Neuronal stem cell (in vitro differentiated cells): ENCODE data around the gene JPT1.

ENCODE experiments used
- DNase-seq: peaks from one replicate; pipeline ENCODE4 v3.0.0-alpha.2; 2013; ENCODE audit warnings: low spot score
- H2AFZ ChIP-seq: one replicate; pipeline ENCODE4 v1.6.1; 2013; ENCODE audit warnings: mild to moderate bottlenecking, low read length, inconsistent platforms
- H2AK5ac ChIP-seq: 2 replicates; pipeline ENCODE4 v1.6.1; 2013; ENCODE audit warnings: low read depth, mild to moderate bottlenecking, inconsistent platforms, low read length, moderate library complexity, mixed read lengths
- H2BK120ac ChIP-seq: 2 replicates; pipeline ENCODE4 v1.6.1; 2013; ENCODE audit warnings: low read depth, mild to moderate bottlenecking, inconsistent platforms, low read length, moderate library complexity, mixed read lengths
- H2BK12ac ChIP-seq: one replicate; pipeline ENCODE4 v1.6.1; 2013; ENCODE audit warnings: low read length, inconsistent platforms
- H2BK15ac ChIP-seq: 2 replicates; pipeline ENCODE4 v1.6.1; 2013; ENCODE audit warnings: mild to moderate bottlenecking, low read length, inconsistent platforms, mixed read lengths
- H2BK5ac ChIP-seq: one replicate; pipeline ENCODE4 v1.6.1; 2013; ENCODE audit warnings: inconsistent platforms, mild to moderate bottlenecking, low read length, moderate library complexity
- H3K14ac ChIP-seq: one replicate; pipeline ENCODE4 v1.6.1; 2013; ENCODE audit warnings: low read length, inconsistent platforms
- H3K18ac ChIP-seq: 2 replicates; pipeline ENCODE4 v1.6.1; 2013; ENCODE audit warnings: low read length, inconsistent platforms
- H3K23ac ChIP-seq: 2 replicates; pipeline ENCODE4 v1.6.1; 2013; ENCODE audit warnings: low read depth, mild to moderate bottlenecking, mixed read lengths, low read length, inconsistent platforms; ENCODE audit not compliant: poor library complexity
- H3K27ac ChIP-seq: replicated peaks from 3 replicates; pipeline ENCODE4 v1.5.1; 2013; ENCODE audit warnings: low read length, inconsistent platforms
- H3K27me3 ChIP-seq, 3 experiments: 2 replicates each; pipeline ENCODE4 v1.6.1; 2013; ENCODE audit warnings: low read length in 3 of 3, mild to moderate bottlenecking in 2 of 3, inconsistent platforms in 1 of 3, low read depth in 1 of 3, mixed read lengths in 1 of 3, moderate library complexity in 1 of 3; ENCODE audit not compliant: control insufficient read depth in 3 of 3, insufficient read depth in 3 of 3
- H3K36me3 ChIP-seq, 2 donors: replicated peaks in 1 of 2; 2 replicates each; pipeline ENCODE4 v1.6.1; 2013; ENCODE audit warnings: low read length in 2 of 2; ENCODE audit not compliant: control insufficient read depth in 2 of 2, insufficient read depth in 2 of 2
- H3K4ac ChIP-seq: 2 replicates; pipeline ENCODE4 v1.6.1; 2013; ENCODE audit warnings: inconsistent platforms, mild to moderate bottlenecking, low read length, moderate library complexity
- H3K4me1 ChIP-seq, 2 donors: 1 replicate in 1 of 2; 2 replicates in 1 of 2; pipeline ENCODE4 v1.6.1; 2013; ENCODE audit warnings: low read length in 2 of 2, low read depth in 1 of 2; ENCODE audit not compliant: control insufficient read depth in 2 of 2, insufficient read depth in 1 of 2
- H3K4me2 ChIP-seq: one replicate; pipeline ENCODE4 v1.6.1; 2013; ENCODE audit warnings: mild to moderate bottlenecking, low read length, inconsistent platforms; ENCODE audit not compliant: insufficient read depth, poor library complexity, severe bottlenecking
- H3K4me3 ChIP-seq, 2 donors: 2 replicates each; pipeline ENCODE4 v1.5.1; 2013; ENCODE audit warnings: low read length in 2 of 2, mild to moderate bottlenecking in 2 of 2, inconsistent platforms in 1 of 2, moderate library complexity in 1 of 2
- H3K79me1 ChIP-seq: one replicate; pipeline ENCODE4 v1.6.1; 2013; ENCODE audit warnings: low read depth, mild to moderate bottlenecking, inconsistent platforms, low read length, moderate library complexity
- H3K9ac ChIP-seq: one replicate; pipeline ENCODE4 v1.6.1; 2013; ENCODE audit warnings: mild to moderate bottlenecking, low read depth, low read length, inconsistent platforms; ENCODE audit not compliant: poor library complexity
- H3K9me3 ChIP-seq, 2 donors: replicated peaks in 1 of 2; 2 replicates each; pipeline versions ENCODE3 to v1.6.1; 2013; ENCODE audit warnings: low read length in 2 of 2, mild to moderate bottlenecking in 2 of 2, inconsistent platforms in 1 of 2, low read depth in 1 of 2, mixed read lengths in 1 of 2, moderate library complexity in 1 of 2; ENCODE audit not compliant: control insufficient read depth in 2 of 2, insufficient read depth in 1 of 2
- H4K8ac ChIP-seq: one replicate; pipeline ENCODE4 v1.6.1; 2013; ENCODE audit warnings: low read depth, mild to moderate bottlenecking, inconsistent platforms, low read length, moderate library complexity
- H4K91ac ChIP-seq: one replicate; pipeline ENCODE4 v1.6.1; 2013; ENCODE audit warnings: low read length, low read depth, mild to moderate bottlenecking, inconsistent platforms; ENCODE audit not compliant: poor library complexity
- WGBS, 2 donors: extraction: QIAGEN DNeasy Blood & Tissue Kit; methylation state at CpG; one replicate each; pipeline ENCODE4 v1.1.7; 2013; ENCODE audit warnings: missing lambda C conversion rate in 2 of 2, mixed read lengths in 1 of 2; ENCODE audit not compliant: insufficient read length in 2 of 2, insufficient replicate concordance in 1 of 2; ENCODE audit errors: extremely low coverage in 2 of 2; 5-methylcytosine and 5-hydroxymethylcytosine counted together

JPT1 gene

GRCh38 chr17:75155191-75155601 lies 884 bp upstream of the JPT1 start:
- H3K79me1 ChIP-seq = peaks cover 6% of the 10 kb centered on the region
- no peaks in the 10 kb centered on the region for H3K9me3 ChIP-seq
- no peak overlapping the region for H4K8ac ChIP-seq
- H3K23ac ChIP-seq = no peak overlapping the region
- H3K18ac ChIP-seq = no peak overlapping the region
- no peak overlapping the region for H3K27ac ChIP-seq
- no peak overlapping the region for H3K4ac ChIP-seq
- no peak overlapping the region for H2BK120ac ChIP-seq
- H3K4me1 ChIP-seq = peaks cover 3 to 9% of the 10 kb centered on the region in 2 donors
- H4K91ac ChIP-seq = no peak overlapping the region
- peak overlapping the region; percentile 3 for H2AFZ ChIP-seq
- no peak overlapping the region for H3K4me3 ChIP-seq
- H2AK5ac ChIP-seq = no peak overlapping the region
- no peak overlapping the region for H3K9ac ChIP-seq
- H3K4me2 ChIP-seq = no peak overlapping the region
- H3K36me3 ChIP-seq = peaks cover 0 to 36% of the 10 kb centered on the region in 2 donors
- H2BK12ac ChIP-seq = no peak overlapping the region
- no peak for DNase-seq
- H2BK5ac ChIP-seq = no peak overlapping the region
- H3K27me3 ChIP-seq = no peaks in the 10 kb centered on the region
- H3K14ac ChIP-seq = no peak overlapping the region
- H2BK15ac ChIP-seq = no peak overlapping the region
- no CpG with 5 or more reads among the region's 3 CpGs for WGBS, 2 donors

GRCh38 chr17:75153780-75154194 lies 525 bp downstream of the JPT1 start:
- peak overlapping the region; percentile 67 for H3K27ac ChIP-seq
- DNase-seq = no peak
- peak overlapping the region; percentile 39 for H3K4me2 ChIP-seq

GRCh38 chr17:75152922-75153779 lies 1.2 kb downstream of the JPT1 start:
- Histone ChIP-seq H3K79me1 (peaks cover 6% of the 10 kb centered on the region), H3K9me3 (no peaks in the 10 kb centered on the region), H3K4me1 (peaks cover 3 to 9% of the 10 kb centered on the region in 2 donors), H4K91ac (no peak overlapping the region), H3K4ac (no peak overlapping the region), H3K27me3 (no peaks in the 10 kb centered on the region), H2BK5ac (peak overlapping the region; percentile 93), H3K36me3 (peaks cover 5 to 35% of the 10 kb centered on the region in 2 donors), H2BK120ac (no peak overlapping the region), H3K9ac (peak overlapping the region; percentile 95), H4K8ac (no peak overlapping the region), H2BK12ac (no peak overlapping the region), H2AK5ac (peak overlapping the region; percentile 100), H2BK15ac (no peak overlapping the region), H3K4me3 (peak overlapping the region; percentile 90 to 92), H2AFZ (peak overlapping the region; percentile 48), H3K14ac (no peak overlapping the region), H3K18ac (peak overlapping the region; percentile 98), H3K27ac (no peak overlapping the region), H3K23ac (peak overlapping the region; percentile 100), H3K4me2 (peak overlapping the region; percentile 63)
- no peak for DNase-seq
- WGBS, 2 donors = no CpG with 5 or more reads among the region's 28 CpGs

More at GRCh38 chr17:75153780-75154194, 525 bp downstream of the JPT1 start:
- no peak overlapping the region for H2BK120ac ChIP-seq
- no peak overlapping the region for H4K91ac ChIP-seq
- H3K36me3 ChIP-seq = peaks cover 0 to 34% of the 10 kb centered on the region in 2 donors
- H3K4ac ChIP-seq = peak overlapping the region; percentile 38
- H2AFZ ChIP-seq = peak overlapping the region; percentile 48
- peak overlapping the region; percentile 100 for H2AK5ac ChIP-seq
- H3K23ac ChIP-seq = peak overlapping the region; percentile 100
- WGBS, 2 donors = no CpG with 5 or more reads among the region's 35 CpGs
- peaks cover 6% of the 10 kb centered on the region for H3K79me1 ChIP-seq
- peaks cover 3 to 9% of the 10 kb centered on the region in 2 donors for H3K4me1 ChIP-seq
- H3K9me3 ChIP-seq = no peaks in the 10 kb centered on the region
- peak overlapping the region; percentile 98 for H3K18ac ChIP-seq
- H3K9ac ChIP-seq = peak overlapping the region; percentile 95
- H2BK15ac ChIP-seq = no peak overlapping the region
- H2BK5ac ChIP-seq = peak overlapping the region; percentile 93
- peak overlapping the region; percentile 90 to 92 for H3K4me3 ChIP-seq
- no peaks in the 10 kb centered on the region for H3K27me3 ChIP-seq
- no peak overlapping the region for H4K8ac ChIP-seq
- H3K14ac ChIP-seq = peak overlapping the region; percentile 99
- H2BK12ac ChIP-seq = peak overlapping the region; percentile 58

DNA sequence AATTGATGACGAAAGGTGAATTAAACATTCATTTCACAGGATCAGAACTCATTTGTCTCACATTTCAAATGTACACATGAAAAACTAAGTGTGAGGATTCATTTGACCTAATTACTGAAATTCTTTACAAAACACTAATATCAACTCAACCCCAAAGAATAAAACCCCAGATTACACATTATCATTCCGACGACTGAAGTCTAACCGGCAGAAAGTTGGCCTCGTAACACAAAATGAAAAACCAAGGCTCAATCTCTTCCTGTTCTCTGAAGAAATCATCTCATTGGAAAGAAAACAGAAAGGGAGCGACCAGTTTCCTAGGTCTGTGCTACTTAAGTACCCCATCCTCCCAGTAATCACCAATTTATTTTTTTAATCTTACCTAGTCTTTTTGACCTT lies 1.8 kb downstream of the JPT1 start:
- WGBS, 2 donors = no CpG with 5 or more reads among the region's 6 CpGs
- Histone ChIP-seq H3K18ac (no peak overlapping the region), H2BK5ac (no peak overlapping the region), H3K4me2 (peak overlapping the region; percentile 63), H3K27ac (no peak overlapping the region), H2AFZ (no peak overlapping the region), H3K4me3 (peak overlapping the region; percentile 90 to 92), H2AK5ac (no peak overlapping the region), H2BK12ac (no peak overlapping the region), H3K23ac (no peak overlapping the region), H3K79me1 (peaks cover 6% of the 10 kb centered on the region), H3K9me3 (no peaks in the 10 kb centered on the region), H2BK120ac (no peak overlapping the region), H3K36me3 (peaks cover 8 to 39% of the 10 kb centered on the region in 2 donors), H3K27me3 (no peaks in the 10 kb centered on the region), H3K14ac (no peak overlapping the region), H4K91ac (no peak overlapping the region), H2BK15ac (no peak overlapping the region), H3K4me1 (peaks cover 3 to 9% of the 10 kb centered on the region in 2 donors), H3K4ac (no peak overlapping the region), H4K8ac (no peak overlapping the region), H3K9ac (no peak overlapping the region)
- no peak for DNase-seq
